HepG2 (cell line): ENCODE results near the gene CLEC16A. TPM values are rescaled to one million over a fixed set of nuclear protein-coding genes. Genes with fewer than 3 reads are reported as not detected.
A peak's percentile ranks its signal among the peaks of the same experiment; 100 is the strongest.

Source experiments
- ATAC-seq: fragments of 200-7000 bp; cut with Tn5 transposase; 3 replicates; pipeline ENCODE4 v1.9.1; 2020; ENCODE audit warnings: mild to moderate bottlenecking, moderate library complexity
- BruUV-seq: library from RNA; stranded (reverse); fragments of 400-500 nt; replicated peaks from 2 replicates; lab custom pipeline; 2021; lab: Mats Ljungman, UMichigan
- CTCF ChIA-PET: fragments of 300-600 bp; formaldehyde crosslinking; extraction: SDS; loops from one replicate; lab custom pipeline; 2021; ENCODE audit warnings: low total read pairs, inconsistent platforms, low intra/inter-chr PET ratio; lab: Yijun Ruan, JAX
- POLR2A ChIA-PET: fragments of 350-600 bp; sonication (Branson Sonifier 250); formaldehyde crosslinking; loops from one replicate; lab custom pipeline; 2020; ENCODE audit warnings: antibody characterized with exemption, inconsistent platforms; lab: Yijun Ruan, JAX
- DNase-seq: peaks from one replicate; pipeline ENCODE4 v3.0.0-alpha.2; 2015; ENCODE audit warnings: low spot score
- FAIRE-seq: peaks from 3 replicates; lab custom pipeline; 2011; peaks lifted over from hg19 to GRCh38; lab: Jason Lieb, UNC
- H2AFZ ChIP-seq: one replicate; pipeline ENCODE4 v1.6.1; 2011; ENCODE audit warnings: low read length, inconsistent platforms
- H3K27ac ChIP-seq: fragments of 300-600 bp; 3 replicates; pipeline ENCODE4 v1.8.0; 2011; ENCODE audit warnings: mixed run types, mild to moderate bottlenecking, mixed read lengths, low read length, inconsistent platforms; ENCODE audit not compliant: insufficient read depth; ENCODE audit errors: extremely low read length
- H3K27me3 ChIP-seq, 2 experiments: fragments of 200-600 bp in 1 of 2; 2 replicates in 1 of 2; 3 replicates in 1 of 2; pipeline versions ENCODE4 v1.6.0 to v1.8.0; 2011; ENCODE audit warnings: low read length in 2 of 2, mild to moderate bottlenecking in 2 of 2, moderate library complexity in 2 of 2, inconsistent platforms in 1 of 2; ENCODE audit not compliant: insufficient read depth in 2 of 2, control insufficient read depth in 1 of 2
- H3K36me3 ChIP-seq, 2 experiments: fragments of 200-600 bp in 1 of 2; replicated peaks in 1 of 2; 2 replicates in 1 of 2; 3 replicates in 1 of 2; pipeline versions ENCODE4 v1.5.1 to v1.8.0; 2011; ENCODE audit warnings: low read length in 2 of 2, inconsistent platforms in 1 of 2; ENCODE audit not compliant: insufficient read depth in 2 of 2, control insufficient read depth in 1 of 2
- H3K4me1 ChIP-seq: 2 replicates; pipeline ENCODE4 v1.5.1; 2012; ENCODE audit warnings: low read length, inconsistent platforms; ENCODE audit not compliant: insufficient read depth
- H3K4me2 ChIP-seq: 2 replicates; pipeline ENCODE4 v1.6.0; 2011; ENCODE audit warnings: low read depth, low read length, inconsistent platforms
- H3K4me3 ChIP-seq, 3 experiments: fragments of 200-600 bp in 1 of 3; sonication (generic), shearing (Covaris generic) in 1 of 3; replicated peaks in 1 of 3; 2 replicates each; pipeline ENCODE4 v1.5.1; 2011 to 2016; ENCODE audit warnings: low read length in 3 of 3, inconsistent platforms in 2 of 3, low read depth in 2 of 3, mild to moderate bottlenecking in 2 of 3, control low read depth in 1 of 3, mixed read lengths in 1 of 3; ENCODE audit not compliant: insufficient read depth in 1 of 3
- H3K79me2 ChIP-seq: one replicate; pipeline ENCODE4 v1.6.1; 2011; ENCODE audit warnings: low read length, inconsistent platforms; ENCODE audit not compliant: insufficient read depth
- H3K9ac ChIP-seq: 2 replicates; pipeline ENCODE4 v1.6.0; 2011; ENCODE audit warnings: mild to moderate bottlenecking, low read depth, low read length, inconsistent platforms; ENCODE audit not compliant: insufficient read depth
- H3K9me3 ChIP-seq: 2 replicates; pipeline ENCODE4 v1.5.1; 2012; ENCODE audit warnings: mild to moderate bottlenecking, low read length
- H4K20me1 ChIP-seq: 2 replicates; pipeline ENCODE4 v1.6.0; 2011; ENCODE audit warnings: inconsistent platforms, mild to moderate bottlenecking, low read length, moderate library complexity; ENCODE audit not compliant: insufficient read depth
- ARHGAP35 ChIP-seq: sonication (generic); formaldehyde crosslinking; IDR thresholded peaks from 2 replicates; pipeline ENCODE4 v1.9.0; 2022; ENCODE audit warnings: mild to moderate bottlenecking, inconsistent platforms, moderate library complexity, missing genetic modification reagents, borderline replicate concordance
- GATAD2A ChIP-seq: IDR thresholded peaks from 2 replicates; pipeline ENCODE4 v1.6.1; 2016
- HMGXB3 ChIP-seq: sonication (generic); formaldehyde crosslinking; IDR thresholded peaks from 2 replicates; pipeline ENCODE4 v1.4.0; 2020; ENCODE audit warnings: missing genetic modification reagents, borderline replicate concordance
- HOXA3 ChIP-seq: sonication (generic); formaldehyde crosslinking; IDR thresholded peaks from 2 replicates; pipeline ENCODE4 v1.5.0; 2020; ENCODE audit warnings: missing genetic modification reagents
- ISL2 ChIP-seq: sonication (generic); formaldehyde crosslinking; IDR thresholded peaks from 2 replicates; pipeline ENCODE4 v1.5.0; 2020; ENCODE audit warnings: missing genetic modification reagents
- MAX ChIP-seq: IDR thresholded peaks from 2 replicates; pipeline ENCODE4 v1.6.1; 2012; ENCODE audit warnings: inconsistent platforms
- NFYB ChIP-seq: sonication (generic); formaldehyde crosslinking; IDR thresholded peaks from 2 replicates; pipeline ENCODE4 v1.4.0; 2020; ENCODE audit warnings: missing genetic modification reagents
- PHF20 ChIP-seq: sonication (generic); formaldehyde crosslinking; IDR thresholded peaks from 2 replicates; pipeline ENCODE4 v1.5.0; 2020; ENCODE audit warnings: mild to moderate bottlenecking, missing genetic modification reagents
- RXRA ChIP-seq: sonication (generic); formaldehyde crosslinking; IDR thresholded peaks from 2 replicates; pipeline ENCODE4 v1.5.1; 2020; ENCODE audit warnings: missing genetic modification reagents
- TEAD3 ChIP-seq: optimal IDR thresholded peaks from 2 replicates; pipeline ENCODE3; 2016; ENCODE audit warnings: borderline replicate concordance
- YEATS4 ChIP-seq: sonication (generic); formaldehyde crosslinking; IDR thresholded peaks from 2 replicates; pipeline ENCODE4 v1.4.0; 2020; ENCODE audit warnings: missing genetic modification reagents, borderline replicate concordance
- ZNF263 ChIP-seq: sonication (generic); formaldehyde crosslinking; IDR thresholded peaks from 2 replicates; pipeline ENCODE4 v1.4.0; 2020; ENCODE audit warnings: missing genetic modification reagents
- WGBS: methylation state at CpG from one replicate; pipeline ENCODE4 v1.1.6; 2017; ENCODE audit warnings: low lambda C conversion rate; 5-methylcytosine and 5-hydroxymethylcytosine counted together
- in situ Hi-C: cut with HindIII; loops from 2 replicates; pipeline ENCODE4 v1.10.0; 2017; ENCODE audit warnings: low pct_unique_long_range_greater_than_20kb; ENCODE audit not compliant: extremely low pct_ligation_motif_present
- intact Hi-C: fragments of 100-400 bp; cut with micrococcal nuclease; formaldehyde crosslinking; loops from one replicate; pipeline ENCODE4 v1.10.0; 2022; ENCODE audit not compliant: unreplicated experiment
- polyA plus RNA-seq, 8 experiments: library from polyadenylated mRNA; depleted of rRNA in 3 of 8; stranded (reverse) in 7 of 8; unstranded in 1 of 8; fragments of >200 nt; fragmentation: Illumina TruSeq in 4 of 8; extraction: Trizol in 4 of 8; gene quantifications; 2 replicates each; pipeline versions ENCODE4 v1.2.1 to v1.2.3, GENCODE V29; 2011 to 2016; ENCODE audit warnings: low read depth in 4 of 8, missing spikeins in 1 of 8, mixed read lengths in 1 of 8; ENCODE audit not compliant: insufficient read depth in 1 of 8
- total RNA-seq, 5 experiments: library from RNA; depleted of rRNA; stranded (reverse); fragments of >200 nt; fragmentation: Illumina TruSeq; extraction: Trizol; gene quantifications; 2 replicates each; pipeline ENCODE4 v1.2.3, GENCODE V29; 2016; ENCODE audit warnings: low read depth in 1 of 5
- TF ChIP-seq, protein P1 (sequence below): sonication (generic); formaldehyde crosslinking; IDR thresholded peaks from 2 replicates; pipeline ENCODE4 v1.9.0; 2021; ENCODE audit warnings: missing genetic modification reagents, borderline replicate concordance
- TF ChIP-seq, protein P2 (sequence below): IDR thresholded peaks from 2 replicates; pipeline ENCODE4 v1.6.1; 2016; ENCODE audit warnings: missing compliant biosample characterization, missing genetic modification reagents, borderline replicate concordance

CLEC16A gene
- total and polyA plus RNA-seq, 2 of the 13 experiments (the other 11 are each of a cell fraction or from before 2014, with no cell fraction given): 8.5 to 10.3 TPM

GRCh38 chr16:10979717-10980601, 35.6 kb downstream of the CLEC16A start:
- peaks cover 0 to 13% of the 10 kb centered on the region in 2 experiments; a peak in 3 of 5 replicates for H3K36me3 ChIP-seq
- ATAC-seq (peak; percentile 92), FAIRE-seq (no peak), DNase-seq (peak; percentile 86)
- H3K27ac ChIP-seq: peak overlapping the region; percentile 31
- no peaks in the 10 kb centered on the region for H3K27me3 ChIP-seq
- intact Hi-C loops (no loop called here), in situ Hi-C loops (no loop called here)
- ChIA-PET POLR2A (interaction anchor here (0.8 to 1.4 kb wide), 3 partner anchors 276 to 416 kb away, joined by 3 to 9 read pairs (median 3); partner anchors contain the start of gene SOCS1), CTCF (no interaction called here)
- H3K4me3 ChIP-seq: peak overlapping the region in 1 of 3 experiments; percentile 3; a peak in 1 of 6 replicates
- peaks cover 28% of the 10 kb centered on the region for H3K4me1 ChIP-seq
- no peak overlapping the region for H2AFZ ChIP-seq
- 87% methylated on average over 19 of the region's 19 CpGs for WGBS
- H3K9ac ChIP-seq: peak overlapping the region; percentile 23; the same call in 1 of the 2 replicates
- no peaks in the 10 kb centered on the region for H3K79me2 ChIP-seq
- H4K20me1 ChIP-seq: no peaks in the 10 kb centered on the region
- no TSS peak for BruUV-seq
- H3K4me2 ChIP-seq: peak overlapping the region; percentile 34
- no peaks in the 10 kb centered on the region for H3K9me3 ChIP-seq
- no peak for TF ChIP-seq RXRA
- TF ChIP-seq TEAD3 (CRISPR knock-in tag): peak; percentile 49
- TF ChIP-seq, protein P1, sequence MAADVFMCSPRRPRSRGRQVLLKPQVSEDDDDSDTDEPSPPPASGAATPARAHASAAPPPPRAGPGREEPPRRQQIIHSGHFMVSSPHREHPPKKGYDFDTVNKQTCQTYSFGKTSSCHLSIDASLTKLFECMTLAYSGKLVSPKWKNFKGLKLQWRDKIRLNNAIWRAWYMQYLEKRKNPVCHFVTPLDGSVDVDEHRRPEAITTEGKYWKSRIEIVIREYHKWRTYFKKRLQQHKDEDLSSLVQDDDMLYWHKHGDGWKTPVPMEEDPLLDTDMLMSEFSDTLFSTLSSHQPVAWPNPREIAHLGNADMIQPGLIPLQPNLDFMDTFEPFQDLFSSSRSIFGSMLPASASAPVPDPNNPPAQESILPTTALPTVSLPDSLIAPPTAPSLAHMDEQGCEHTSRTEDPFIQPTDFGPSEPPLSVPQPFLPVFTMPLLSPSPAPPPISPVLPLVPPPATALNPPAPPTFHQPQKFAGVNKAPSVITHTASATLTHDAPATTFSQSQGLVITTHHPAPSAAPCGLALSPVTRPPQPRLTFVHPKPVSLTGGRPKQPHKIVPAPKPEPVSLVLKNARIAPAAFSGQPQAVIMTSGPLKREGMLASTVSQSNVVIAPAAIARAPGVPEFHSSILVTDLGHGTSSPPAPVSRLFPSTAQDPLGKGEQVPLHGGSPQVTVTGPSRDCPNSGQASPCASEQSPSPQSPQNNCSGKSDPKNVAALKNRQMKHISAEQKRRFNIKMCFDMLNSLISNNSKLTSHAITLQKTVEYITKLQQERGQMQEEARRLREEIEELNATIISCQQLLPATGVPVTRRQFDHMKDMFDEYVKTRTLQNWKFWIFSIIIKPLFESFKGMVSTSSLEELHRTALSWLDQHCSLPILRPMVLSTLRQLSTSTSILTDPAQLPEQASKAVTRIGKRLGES (CRISPR knock-in tag): 0 out of 2 replicates have a peak, but pooled peaks have one; percentile 14
- no peak; the same call in 1 of the 2 replicates for TF ChIP-seq NFYB
- TF ChIP-seq MAX: peak; percentile 73; the same call in 1 of the 2 replicates
- no peak for TF ChIP-seq HMGXB3 (CRISPR knock-in tag)
- TF ChIP-seq ZNF263 (CRISPR knock-in tag): peak; percentile 52; the same call in 1 of the 2 replicates
- TF ChIP-seq HOXA3 (CRISPR knock-in tag): peak; percentile 47; the same call in 1 of the 2 replicates
- TF ChIP-seq, protein P2, sequence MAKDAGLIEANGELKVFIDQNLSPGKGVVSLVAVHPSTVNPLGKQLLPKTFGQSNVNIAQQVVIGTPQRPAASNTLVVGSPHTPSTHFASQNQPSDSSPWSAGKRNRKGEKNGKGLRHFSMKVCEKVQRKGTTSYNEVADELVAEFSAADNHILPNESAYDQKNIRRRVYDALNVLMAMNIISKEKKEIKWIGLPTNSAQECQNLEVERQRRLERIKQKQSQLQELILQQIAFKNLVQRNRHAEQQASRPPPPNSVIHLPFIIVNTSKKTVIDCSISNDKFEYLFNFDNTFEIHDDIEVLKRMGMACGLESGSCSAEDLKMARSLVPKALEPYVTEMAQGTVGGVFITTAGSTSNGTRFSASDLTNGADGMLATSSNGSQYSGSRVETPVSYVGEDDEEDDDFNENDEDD: peak; percentile 62; the same call in 1 of the 2 replicates
- TF ChIP-seq ISL2 (CRISPR knock-in tag): 0 out of 2 replicates have a peak, but pooled peaks have one; percentile 12
- TF ChIP-seq GATAD2A (CRISPR knock-in tag): 0 out of 2 replicates have a peak, but pooled peaks have one; percentile 12
- peak; percentile 41; the same call in 1 of the 2 replicates for TF ChIP-seq YEATS4
- TF ChIP-seq PHF20 (CRISPR knock-in tag): peak; percentile 40; the same call in 1 of the 2 replicates
- TF ChIP-seq ARHGAP35: no peak
